Tibial artery (tissue), 4 donors: Measurements from ENCODE around the gene PEX7.
"Not testable (repeated sequence)": the region's sequence is repeated elsewhere in the genome, so short reads cannot be mapped to it uniquely, and the experiment has no call there.

Source experiments
- DNase-seq, 2 donors: peaks; one replicate each; pipeline ENCODE4 v3.0.0-alpha.2; 2019
- H3K27ac ChIP-seq, 2 donors: fragments of 200-600 bp; sonication (generic) in 1 of 2; 1 replicate in 1 of 2; 2 replicates in 1 of 2; pipeline ENCODE4 v1.5.1; 2018 to 2019; ENCODE audit warnings: mild to moderate bottlenecking in 1 of 2
- H3K27me3 ChIP-seq, 2 donors: fragments of 200-600 bp; sonication (generic) in 1 of 2; one replicate each; pipeline versions ENCODE4 v1.5.1 to v1.6.0; 2016 to 2019
- H3K36me3 ChIP-seq, 3 donors: fragments of 200-600 bp; sonication (generic) in 2 of 3; one replicate each; pipeline ENCODE4 v1.5.1; 2016 to 2019; ENCODE audit warnings: mild to moderate bottlenecking in 2 of 3
- H3K4me1 ChIP-seq, 4 donors: fragments of 200-600 bp; sonication (generic) in 2 of 4; 1 replicate in 3 of 4; 2 replicates in 1 of 4; pipeline ENCODE4 v1.5.1; 2016 to 2019
- H3K4me3 ChIP-seq, 2 donors: fragments of 200-600 bp; sonication (generic) in 1 of 2; 1 replicate in 1 of 2; 2 replicates in 1 of 2; pipeline ENCODE4 v1.5.1; 2018 to 2019; ENCODE audit warnings: mild to moderate bottlenecking in 2 of 2
- H3K9me3 ChIP-seq, 3 donors: fragments of 200-600 bp; sonication (generic) in 1 of 3; one replicate each; pipeline ENCODE4 v1.5.1; 2016 to 2019
- CTCF ChIP-seq, 2 experiments: fragments of 200-600 bp in 1 of 2; fragments of 450-650 bp in 1 of 2; IDR thresholded peaks; one replicate each; pipeline ENCODE4 v1.5.1; 2017 to 2019; ENCODE audit warnings: antibody characterized with exemption in 2 of 2, mild to moderate bottlenecking in 1 of 2, moderate library complexity in 1 of 2
- intact Hi-C: fragments of 100-400 bp; cut with DNase I; formaldehyde crosslinking; loops from one replicate; pipeline ENCODE4 v1.15.0; 2023; ENCODE audit warnings: low total_unique reads

PEX7 gene

DNA sequence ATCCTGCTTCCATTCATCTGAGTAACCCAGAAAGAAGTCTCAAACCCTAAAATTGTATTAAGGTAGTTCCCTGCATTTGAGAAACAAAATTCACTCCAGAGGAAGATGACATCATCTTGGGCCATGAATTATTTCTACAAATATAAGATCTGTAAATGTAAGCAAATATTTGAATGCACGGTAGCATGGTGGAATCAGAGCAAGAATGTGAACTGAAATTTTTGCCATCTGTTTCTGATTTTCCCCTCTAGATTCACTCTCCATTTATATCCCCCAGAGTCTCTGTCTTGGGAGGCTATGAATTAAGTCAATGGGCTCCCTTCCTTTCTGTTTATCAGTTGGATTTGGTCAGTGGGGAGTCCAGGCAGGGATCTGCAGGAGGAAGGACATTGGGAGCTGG is 24.3 kb upstream of the PEX7 start:
- Histone ChIP-seq H3K27ac (no peak overlapping the region), H3K27me3 (no peaks in the 10 kb centered on the region), H3K4me1 (peaks cover 0 to 7% (median 6%) of the 10 kb centered on the region in 4 donors), H3K4me3 (no peak overlapping the region), H3K36me3 (no peaks in the 10 kb centered on the region), H3K9me3 (no peaks in the 10 kb centered on the region)
- intact Hi-C loops = no loop called here
- no peak for DNase-seq
- no peak for TF ChIP-seq CTCF (IDR thresholded peaks at IDR 0.05)

GRCh38 chr6:136801581-136801980 is 20.8 kb upstream of the PEX7 start:
- Histone ChIP-seq H3K27ac (no peak overlapping the region), H3K27me3 (no peaks in the 10 kb centered on the region), H3K9me3 (no peaks in the 10 kb centered on the region), H3K36me3 (no peaks in the 10 kb centered on the region), H3K4me3 (no peak overlapping the region), H3K4me1 (no peaks in the 10 kb centered on the region)
- intact Hi-C loops = no loop called here
- DNase-seq = no peak
- TF ChIP-seq CTCF (IDR thresholded peaks at IDR 0.05) = no peak

- H3K27ac ChIP-seq = no peak overlapping the region
- no peak for TF ChIP-seq CTCF (IDR thresholded peaks at IDR 0.05)
- intact Hi-C loops = no loop called here
- H3K9me3 ChIP-seq = no peaks in the 10 kb centered on the region
- no peak for DNase-seq
- no peaks in the 10 kb centered on the region for H3K27me3 ChIP-seq
- no peaks in the 10 kb centered on the region for H3K36me3 ChIP-seq
- no peaks in the 10 kb centered on the region for H3K4me1 ChIP-seq
- H3K4me3 ChIP-seq = no peak overlapping the region
These were observed 18.8 kb upstream of the PEX7 start for GRCh38 chr6:136803608-136804007.

DNA sequence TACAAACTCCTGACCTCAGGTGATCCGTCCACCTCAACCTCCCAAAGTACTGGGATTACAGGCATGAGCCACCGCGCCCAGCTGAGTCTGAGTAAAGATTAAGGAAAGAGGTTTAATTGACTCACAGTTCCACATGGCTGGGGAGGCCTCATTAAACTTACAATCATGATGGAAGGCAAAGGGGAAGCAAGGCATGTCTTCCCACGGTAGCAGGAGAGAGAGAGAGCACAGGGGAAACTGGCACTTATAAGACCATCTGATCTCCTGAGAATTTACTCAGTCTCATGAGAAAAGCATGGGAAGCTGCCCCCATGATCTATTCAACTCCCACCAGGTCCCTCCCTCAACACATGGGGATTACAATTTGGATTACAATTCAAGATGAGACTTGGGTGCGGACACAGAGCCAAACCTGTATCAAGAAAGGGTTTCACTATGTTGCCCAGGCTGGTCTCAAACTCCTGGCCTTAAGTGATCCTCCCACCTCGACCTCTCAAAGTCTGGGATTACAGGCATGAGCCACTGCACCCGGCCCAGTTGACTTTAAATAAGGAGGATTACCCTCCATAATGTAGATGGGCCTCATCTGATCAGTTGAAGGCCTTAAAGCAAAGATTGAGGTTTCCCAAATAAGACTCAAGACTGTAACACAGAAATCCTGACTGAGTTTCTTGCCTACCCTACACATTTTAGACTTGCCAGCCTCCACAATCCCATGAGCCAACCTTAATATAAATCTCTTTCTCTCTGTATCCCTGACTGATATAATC is 13.1 kb upstream of the PEX7 start:
- Histone ChIP-seq H3K36me3 (no peaks in the 10 kb centered on the region), H3K27ac (no peak overlapping the region), H3K4me1 (no peaks in the 10 kb centered on the region), H3K4me3 (no peak overlapping the region), H3K27me3 (no peaks in the 10 kb centered on the region), H3K9me3 (no peaks in the 10 kb centered on the region)
- TF ChIP-seq CTCF (IDR thresholded peaks at IDR 0.05) = no peak
- intact Hi-C loops = no loop called here
- DNase-seq = no peak

DNA sequence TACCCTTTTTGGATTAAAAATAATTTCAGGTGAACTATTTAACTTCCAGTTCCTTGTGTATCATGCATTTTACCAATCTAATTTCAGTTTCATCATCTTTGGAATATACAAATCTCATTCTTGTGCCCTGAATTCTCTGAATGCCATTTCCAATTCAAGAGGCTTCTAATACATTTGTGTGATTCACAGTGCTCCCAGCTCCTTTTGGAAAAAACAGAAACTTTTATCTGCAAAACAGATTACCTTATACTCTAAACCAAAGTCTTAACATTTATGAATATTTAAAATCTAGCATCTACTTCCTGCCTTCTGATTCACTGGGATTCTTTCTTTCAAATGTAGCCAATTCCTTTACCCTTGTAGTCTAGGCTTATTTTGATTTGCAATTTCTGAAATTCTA is 11.1 kb upstream of the PEX7 start:
- TF ChIP-seq CTCF (IDR thresholded peaks at IDR 0.05) = no peak
- H3K27me3 ChIP-seq = no peaks in the 10 kb centered on the region
- no peaks in the 10 kb centered on the region for H3K9me3 ChIP-seq
- H3K27ac ChIP-seq = no peak overlapping the region
- no peaks in the 10 kb centered on the region for H3K4me1 ChIP-seq
- no peak for DNase-seq
- no peaks in the 10 kb centered on the region for H3K36me3 ChIP-seq
- intact Hi-C loops = no loop called here
- no peak overlapping the region for H3K4me3 ChIP-seq

DNA sequence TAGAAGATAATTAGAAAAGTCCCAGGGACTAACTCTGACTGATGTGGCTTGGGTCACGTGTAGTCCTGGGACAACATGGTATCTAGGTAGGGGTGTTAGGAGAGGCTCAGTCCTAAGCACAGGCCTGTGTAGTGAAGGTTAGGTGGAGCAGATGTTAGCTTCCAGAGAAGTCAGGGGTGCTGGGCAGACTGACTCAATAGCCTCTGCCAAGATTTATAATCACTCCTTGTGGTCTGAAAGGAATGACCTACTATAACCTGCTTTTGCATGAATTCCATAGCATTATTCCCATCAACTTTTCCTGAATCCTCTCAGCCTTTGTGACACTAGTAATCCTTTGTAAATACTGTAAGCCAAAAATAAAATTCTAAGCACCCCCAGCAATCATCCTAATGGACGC is 10.2 kb upstream of the PEX7 start:
- no peaks in the 10 kb centered on the region for H3K9me3 ChIP-seq
- TF ChIP-seq CTCF (IDR thresholded peaks at IDR 0.05) = no peak
- H3K36me3 ChIP-seq = no peaks in the 10 kb centered on the region
- H3K4me3 ChIP-seq = no peak overlapping the region
- H3K27ac ChIP-seq = no peak overlapping the region
- H3K27me3 ChIP-seq = no peaks in the 10 kb centered on the region
- no peaks in the 10 kb centered on the region for H3K4me1 ChIP-seq
- intact Hi-C loops = no loop called here
- DNase-seq = no peak

DNA sequence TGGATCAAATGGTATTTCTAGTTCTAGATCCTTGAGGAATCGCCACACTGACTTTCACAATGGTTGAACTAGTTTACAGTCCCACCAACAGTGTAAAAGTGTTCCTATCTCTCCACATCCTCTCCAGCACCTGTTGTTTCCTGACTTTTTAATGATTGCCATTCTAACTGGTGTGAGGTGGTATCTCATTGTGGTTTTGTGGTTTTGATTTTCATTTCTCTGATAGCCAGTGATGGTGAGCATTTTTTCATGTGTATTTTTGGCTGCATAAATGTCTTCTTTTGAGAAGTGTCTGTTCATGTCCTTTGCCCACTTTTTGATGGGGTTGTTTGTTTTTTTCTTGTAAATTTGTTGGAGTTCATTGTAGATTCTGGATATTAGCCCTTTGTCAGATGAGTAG is 6.8 kb upstream of the PEX7 start:
- intact Hi-C loops, H3K4me3 ChIP-seq, H3K4me1 ChIP-seq, H3K36me3 ChIP-seq, H3K9me3 ChIP-seq, H3K27me3 ChIP-seq, DNase-seq, H3K27ac ChIP-seq: not testable (repeated sequence)
